K562 (cell line): ENCODE measurements around the gene CRYBG1. TPM values are rescaled to one million over a fixed set of nuclear protein-coding genes. Genes with fewer than 3 reads are reported as not detected.

ENCODE experiments used
- ATF7 ChIP-seq: fragments of 450-650 bp; IDR thresholded peaks from 2 replicates; pipeline ENCODE4 v1.7.1; 2014; ENCODE audit warnings: mild to moderate bottlenecking, moderate library complexity
- CBX3 ChIP-seq, 2 experiments: IDR thresholded peaks; 1 replicate in 1 of 2; 2 replicates in 1 of 2; pipeline ENCODE4 v1.6.1; 2012; ENCODE audit warnings: inconsistent platforms in 2 of 2, low read length in 2 of 2, borderline replicate concordance in 1 of 2, control low read depth in 1 of 2
- CHD4 ChIP-seq: fragments of 200-600 bp; sonication (generic); IDR thresholded peaks from 3 replicates; pipeline ENCODE4 v1.6.1; 2012; ENCODE audit warnings: low read depth, mild to moderate bottlenecking, mixed read lengths, low read length, inconsistent platforms; ENCODE audit not compliant: insufficient read depth, insufficient replicate concordance, poor library complexity, severe bottlenecking
- ESRRB ChIP-seq: fragments of 250-450 bp; sonication (Bioruptor Pico); IDR thresholded peaks from 2 replicates; pipeline ENCODE4 v1.5.0; 2020; ENCODE audit warnings: mild to moderate bottlenecking, moderate library complexity, borderline replicate concordance
- FOXA3 ChIP-seq, 2 experiments: fragments of 450-650 bp in 1 of 2; sonication (generic) in 1 of 2; formaldehyde crosslinking; IDR thresholded peaks in 1 of 2; conservative IDR thresholded peaks in 1 of 2; 2 replicates each; pipeline versions ENCODE4 v1.4.0 to v1.8.0; 2020 to 2022; ENCODE audit warnings: mild to moderate bottlenecking in 2 of 2, missing genetic modification reagents in 1 of 2
- JUND ChIP-seq, 2 experiments: IDR thresholded peaks; 2 replicates in 1 of 2; 3 replicates in 1 of 2; pipeline ENCODE4 v1.6.1; 2011; ENCODE audit warnings: borderline replicate concordance in 2 of 2, low read depth in 2 of 2, low read length in 2 of 2, improper control_type of control experiment in 1 of 2, missing biosample characterization in 1 of 2, missing genetic modification characterization in 1 of 2, missing genetic modification reagents in 1 of 2
- MEIS2 ChIP-seq: fragments of 450-650 bp; IDR thresholded peaks from 2 replicates; pipeline ENCODE4 v1.6.1; 2014; ENCODE audit warnings: mild to moderate bottlenecking; ENCODE audit not compliant: partially characterized antibody
- MTA3 ChIP-seq: fragments of 450-650 bp; formaldehyde crosslinking; IDR thresholded peaks from 2 replicates; pipeline ENCODE4 v1.6.1; 2017; ENCODE audit warnings: mild to moderate bottlenecking, borderline replicate concordance
- NFE2L1 ChIP-seq: fragments of 450-650 bp; IDR thresholded peaks from 2 replicates; pipeline ENCODE4 v1.6.1; 2016; ENCODE audit warnings: missing genetic modification characterization, low read depth, mild to moderate bottlenecking, missing compliant biosample characterization, moderate library complexity, borderline replicate concordance
- PCBP1 ChIP-seq: fragments of 200-400 bp; formaldehyde crosslinking; IDR thresholded peaks from 2 replicates; pipeline ENCODE4 v1.6.1; 2018; ENCODE audit warnings: mild to moderate bottlenecking, low read depth, low read length; ENCODE audit not compliant: poor library complexity, severe bottlenecking
- PHF21A ChIP-seq: fragments of 450-650 bp; IDR thresholded peaks from 2 replicates; pipeline ENCODE4 v1.6.1; 2017; ENCODE audit warnings: low read depth, borderline replicate concordance
- PHF8 ChIP-seq: fragments of 200-600 bp; sonication (generic); IDR thresholded peaks from 2 replicates; pipeline ENCODE4 v1.6.1; 2012; ENCODE audit warnings: mixed run types, mild to moderate bottlenecking, inconsistent platforms, low read length, moderate library complexity, borderline replicate concordance
- PTRF ChIP-seq: fragments of 450-650 bp; IDR thresholded peaks from 2 replicates; pipeline ENCODE4 v1.6.1; 2016; ENCODE audit warnings: mild to moderate bottlenecking, missing genetic modification characterization, missing compliant biosample characterization
- RFX7 ChIP-seq: fragments of 250-450 bp; sonication (Bioruptor Pico); IDR thresholded peaks from 2 replicates; pipeline ENCODE4 v1.5.1; 2021; ENCODE audit warnings: mild to moderate bottlenecking
- SMAD2 ChIP-seq: fragments of 150-350 bp; IDR thresholded peaks from 2 replicates; pipeline ENCODE4 v1.6.1; 2014; ENCODE audit warnings: low read depth, mild to moderate bottlenecking, low read length
- SMARCA5 ChIP-seq: fragments of 450-650 bp; IDR thresholded peaks from 2 replicates; pipeline ENCODE4 v1.6.1; 2016
- SMARCE1 ChIP-seq: fragments of 450-650 bp; IDR thresholded peaks from 2 replicates; pipeline ENCODE4 v1.7.1; 2016; ENCODE audit warnings: mild to moderate bottlenecking
- SMC3 ChIP-seq: conservative IDR thresholded peaks from 2 replicates; pipeline ENCODE4 v1.6.1; 2011; ENCODE audit warnings: low read depth, low read length, improper control_type of control experiment; ENCODE audit not compliant: insufficient read depth
- TCF7 ChIP-seq: sonication (generic); IDR thresholded peaks from 2 replicates; pipeline ENCODE4 v1.6.1; 2016; ENCODE audit warnings: antibody characterized with exemption, borderline replicate concordance
- TSC22D4 ChIP-seq: fragments of 450-650 bp; IDR thresholded peaks from 2 replicates; pipeline ENCODE4 v1.6.1; 2016; ENCODE audit warnings: missing genetic modification characterization, missing biosample characterization, control low read depth
- VEZF1 ChIP-seq: fragments of 200-800 bp; sonication (Bioruptor generic); IDR thresholded peaks from 2 replicates; pipeline ENCODE4 v1.6.1; 2017; ENCODE audit warnings: missing genetic modification characterization, missing compliant biosample characterization
- ZNF354B ChIP-seq: fragments of 250-450 bp; sonication (Bioruptor Pico); IDR thresholded peaks from 2 replicates; pipeline ENCODE4 v1.4.0; 2020
- ZNF395 ChIP-seq: fragments of 200-800 bp; sonication (Bioruptor generic); IDR thresholded peaks from 2 replicates; pipeline ENCODE4 v1.6.1; 2017; ENCODE audit warnings: missing genetic modification characterization, missing compliant biosample characterization
- ZNF717 ChIP-seq: fragments of 250-450 bp; sonication (Bioruptor Pico); IDR thresholded peaks from 2 replicates; pipeline ENCODE4 v1.5.0; 2021
- polyA plus RNA-seq, 8 experiments: library from polyadenylated mRNA; depleted of rRNA in 4 of 8; stranded (reverse) in 5 of 8; unstranded in 3 of 8; fragments of >200 nt; fragmentation: Nextera tagmentation in 2 of 8; fragmentation: Illumina TruSeq in 1 of 8; extraction: Ambion mirVana in 2 of 8; extraction: Trizol in 1 of 8; gene quantifications; 2 replicates each; pipeline versions ENCODE4 v1.2.1 to v1.2.3, GENCODE V29; 2011 to 2014; ENCODE audit warnings: inconsistent platforms in 1 of 8, missing spikeins in 1 of 8
- total RNA-seq, 7 experiments: library from RNA; depleted of rRNA in 6 of 7; stranded (reverse); fragments of >200 nt in 6 of 7; fragmentation: Illumina TruSeq in 2 of 7; extraction: Trizol in 2 of 7; gene quantifications; 2 replicates each; pipeline versions ENCODE4 v1.2.1 to v1.2.3, GENCODE V29; 2011 to 2021; ENCODE audit warnings: low replicate concordance in 1 of 7
- TF ChIP-seq, protein P1 (sequence below), 2 experiments: fragments of 450-650 bp in 1 of 2; sonication (generic) in 1 of 2; formaldehyde crosslinking in 1 of 2; IDR thresholded peaks in 1 of 2; conservative IDR thresholded peaks in 1 of 2; 2 replicates each; pipeline versions ENCODE4 v1.6.1 to v1.8.1; 2016 to 2023; ENCODE audit warnings: mild to moderate bottlenecking in 2 of 2, moderate library complexity in 2 of 2, inconsistent platforms in 1 of 2, missing genetic modification reagents in 1 of 2

CRYBG1 gene
- total and polyA plus RNA-seq, 9 of the 15 experiments (the other 6 are each of a cell fraction or from before 2014, with no cell fraction given) = 0.07 to 0.47 (median 0.11) TPM

DNA sequence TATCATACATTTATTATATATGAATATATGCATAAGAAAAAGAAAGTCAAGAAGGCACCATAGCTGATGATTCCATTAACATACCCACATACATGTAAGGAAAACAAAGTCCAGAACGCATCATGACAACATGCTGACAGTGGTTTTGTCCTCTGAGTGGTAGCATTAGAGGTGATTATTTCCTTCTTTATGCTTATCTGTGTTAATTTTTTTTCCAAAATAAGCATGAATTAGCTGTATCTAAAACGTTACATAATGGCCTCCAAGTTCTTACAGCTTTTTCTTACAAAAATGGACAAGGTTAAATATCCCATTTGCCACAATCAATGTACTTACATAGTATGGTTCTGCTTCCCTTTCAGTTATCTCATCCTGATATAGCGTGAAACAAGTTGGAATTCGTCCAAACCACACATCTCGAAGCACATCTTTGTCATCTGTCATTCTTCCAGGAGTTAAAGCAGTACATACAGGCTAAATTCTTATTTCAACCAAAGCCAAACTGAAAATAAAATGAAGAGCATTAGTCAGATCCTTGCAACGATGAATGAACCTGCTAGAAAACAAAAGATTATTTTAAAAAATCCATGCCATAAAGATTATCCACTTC, 44.6 kb upstream of the CRYBG1 start (continued):
- TF ChIP-seq PHF8 (no peak), PCBP1 (no peak), MTA3 (no peak; the same call in 1 of the 2 replicates), ZNF717 (CRISPR knock-in tag) (no peak), MEIS2 (peak; percentile 96), ATF7 (no peak), RFX7 (CRISPR knock-in tag) (no peak), CHD4 (no peak), VEZF1 (CRISPR knock-in tag) (no peak), TCF7 (no peak), ZNF354B (CRISPR knock-in tag) (no peak), ZNF395 (CRISPR knock-in tag) (no peak), SMC3 (no peak), SMAD2 (no peak), PHF21A (no peak), TSC22D4 (tag) (no peak), CBX3 (IDR thresholded peaks at IDR 0.05; ENCODE audit: borderline replicate concordance in 1 of 2, low read length in 2 of 2) (no peak), SMARCA5 (no peak), PTRF (tag) (no peak), ESRRB (CRISPR knock-in tag) (no peak), JUND (IDR thresholded peaks at IDR 0.05; ENCODE audit: borderline replicate concordance, low read depth, low read length) (peak; percentile 67), JUND (tag; IDR thresholded peaks at IDR 0.05; ENCODE audit: borderline replicate concordance, low read depth, low read length) (peak; percentile 70; the same call in 1 of the 3 replicates), SMARCE1 (peak; percentile 78; the same call in 1 of the 2 replicates), FOXA3 (CRISPR knock-in tag; conservative IDR thresholded peaks at IDR 0.05 in 1 of 2, IDR thresholded peaks at IDR 0.05 in 1 of 2) (no peak), NFE2L1 (tag) (no peak)
- TF ChIP-seq, protein P1, sequence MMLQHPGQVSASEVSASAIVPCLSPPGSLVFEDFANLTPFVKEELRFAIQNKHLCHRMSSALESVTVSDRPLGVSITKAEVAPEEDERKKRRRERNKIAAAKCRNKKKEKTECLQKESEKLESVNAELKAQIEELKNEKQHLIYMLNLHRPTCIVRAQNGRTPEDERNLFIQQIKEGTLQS (IDR thresholded peaks at IDR 0.05) = no peak; the same call in 1 of the 2 replicates
- TF ChIP-seq, protein P1 (CRISPR knock-in tag; conservative IDR thresholded peaks at IDR 0.05) = no peak
